ENCODE results near the gene USP26. TPM values are rescaled to one million over a fixed set of nuclear protein-coding genes. Genes with fewer than 3 reads are reported as not detected.
"Not testable (repeated sequence)": the region's sequence is repeated elsewhere in the genome, so short reads cannot be mapped to it uniquely, and the experiment has no call there.

USP26 gene
- polyA plus RNA-seq, 1 experiment, result not detected

DNA sequence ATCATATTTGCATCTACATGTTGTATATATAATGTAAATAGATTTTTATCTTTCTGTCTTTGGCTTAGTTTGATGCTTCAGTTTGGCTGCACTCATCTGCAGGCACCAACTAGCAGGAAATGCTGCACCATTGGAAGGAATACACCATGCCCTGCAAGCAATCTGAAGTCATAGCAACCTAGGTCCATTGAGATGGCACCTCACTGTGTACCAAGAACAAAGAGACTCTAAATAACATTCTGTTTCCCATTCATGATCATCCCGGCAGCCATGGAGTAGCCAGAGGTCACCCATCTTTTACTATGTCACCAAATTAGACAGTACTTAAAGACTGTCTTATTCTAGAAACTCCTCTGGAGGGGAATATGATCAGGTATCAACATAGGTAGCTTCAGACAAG, 97.7 kb downstream of the USP26 start:
- no peak for DNase-seq (ENCODE audit: low read depth, low spot score)
- ChIA-PET POLR2A (no interaction called here), CTCF (no interaction called here)
- Histone ChIP-seq H3K9me3 (ENCODE audit: control insufficient read depth, insufficient read depth, low read length) (no peaks in the 10 kb centered on the region), H3K4me3 (ENCODE audit: low read depth, low read length) (no peak overlapping the region), H3K27ac (ENCODE audit: low read depth, low read length) (no peak overlapping the region), H3K27me3 (ENCODE audit: control insufficient read depth, insufficient read depth, low read length) (no peaks in the 10 kb centered on the region)
- TF ChIP-seq, protein P1, sequence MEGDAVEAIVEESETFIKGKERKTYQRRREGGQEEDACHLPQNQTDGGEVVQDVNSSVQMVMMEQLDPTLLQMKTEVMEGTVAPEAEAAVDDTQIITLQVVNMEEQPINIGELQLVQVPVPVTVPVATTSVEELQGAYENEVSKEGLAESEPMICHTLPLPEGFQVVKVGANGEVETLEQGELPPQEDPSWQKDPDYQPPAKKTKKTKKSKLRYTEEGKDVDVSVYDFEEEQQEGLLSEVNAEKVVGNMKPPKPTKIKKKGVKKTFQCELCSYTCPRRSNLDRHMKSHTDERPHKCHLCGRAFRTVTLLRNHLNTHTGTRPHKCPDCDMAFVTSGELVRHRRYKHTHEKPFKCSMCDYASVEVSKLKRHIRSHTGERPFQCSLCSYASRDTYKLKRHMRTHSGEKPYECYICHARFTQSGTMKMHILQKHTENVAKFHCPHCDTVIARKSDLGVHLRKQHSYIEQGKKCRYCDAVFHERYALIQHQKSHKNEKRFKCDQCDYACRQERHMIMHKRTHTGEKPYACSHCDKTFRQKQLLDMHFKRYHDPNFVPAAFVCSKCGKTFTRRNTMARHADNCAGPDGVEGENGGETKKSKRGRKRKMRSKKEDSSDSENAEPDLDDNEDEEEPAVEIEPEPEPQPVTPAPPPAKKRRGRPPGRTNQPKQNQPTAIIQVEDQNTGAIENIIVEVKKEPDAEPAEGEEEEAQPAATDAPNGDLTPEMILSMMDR (IDR thresholded peaks at IDR 0.05; ENCODE audit: low read depth, low read length), result no peak

DNA sequence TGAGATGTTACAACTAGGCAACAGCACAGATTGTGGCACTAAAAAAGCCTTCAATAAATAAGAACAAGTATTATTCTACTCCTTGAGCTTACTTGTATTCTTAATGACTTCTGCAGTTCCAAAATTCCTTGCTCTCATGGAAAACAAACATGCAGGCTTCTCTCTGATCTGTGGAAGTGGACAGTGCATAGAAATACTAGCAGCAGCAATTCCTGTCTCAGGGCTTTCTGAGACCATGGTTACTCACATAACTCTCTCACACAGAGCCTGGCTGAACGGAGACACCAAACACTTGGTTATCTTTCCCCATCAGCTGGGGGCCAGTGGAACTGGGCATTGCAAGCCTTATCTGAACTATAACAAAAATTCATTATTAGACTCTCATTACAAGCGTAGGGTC, 106.1 kb downstream of the USP26 start:
- Histone ChIP-seq H3K27ac (ENCODE audit: low read depth, low read length) (no peak overlapping the region), H3K9me3 (ENCODE audit: control insufficient read depth, insufficient read depth, low read length) (no peaks in the 10 kb centered on the region), H3K27me3 (ENCODE audit: control insufficient read depth, insufficient read depth, low read length) (no peaks in the 10 kb centered on the region), H3K4me3 (ENCODE audit: low read depth, low read length) (no peak overlapping the region)
- ChIA-PET CTCF (no interaction called here), POLR2A (no interaction called here)
- no peak for DNase-seq (ENCODE audit: low read depth, low spot score)
- TF ChIP-seq, protein P1 (IDR thresholded peaks at IDR 0.05; ENCODE audit: low read depth, low read length), result no peak

DNA sequence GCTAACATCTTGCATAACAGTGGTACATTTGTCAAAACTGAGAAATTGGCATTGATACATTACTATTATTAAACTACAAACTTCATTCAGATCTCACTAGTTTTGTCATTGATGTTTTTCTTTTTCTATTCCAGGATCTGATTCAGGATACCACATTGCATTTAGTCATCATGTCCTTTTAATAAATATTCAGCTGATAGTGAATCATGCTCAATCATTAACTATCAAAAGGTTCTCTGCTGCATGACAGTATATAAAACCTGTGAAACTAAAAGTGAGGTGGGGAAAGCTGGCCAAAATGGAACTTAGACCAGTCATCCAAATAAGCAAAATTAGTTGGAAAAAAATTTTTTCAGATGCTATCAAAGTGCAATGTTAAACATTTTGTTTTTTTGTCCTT, 110.4 kb downstream of the USP26 start:
- POLR2A ChIA-PET, result no interaction called here
- H3K27me3 ChIP-seq (ENCODE audit: control insufficient read depth, insufficient read depth, low read length), result no peaks in the 10 kb centered on the region
- H3K9me3 ChIP-seq (ENCODE audit: control insufficient read depth, insufficient read depth, low read length), result no peaks in the 10 kb centered on the region
- no peak for DNase-seq (ENCODE audit: low read depth, low spot score)
- no peak overlapping the region for H3K27ac ChIP-seq (ENCODE audit: low read depth, low read length)
- TF ChIP-seq, protein P1 (IDR thresholded peaks at IDR 0.05; ENCODE audit: low read depth, low read length), result no peak
- no peak overlapping the region for H3K4me3 ChIP-seq (ENCODE audit: low read depth, low read length)
- CTCF ChIA-PET, result no interaction called here

DNA sequence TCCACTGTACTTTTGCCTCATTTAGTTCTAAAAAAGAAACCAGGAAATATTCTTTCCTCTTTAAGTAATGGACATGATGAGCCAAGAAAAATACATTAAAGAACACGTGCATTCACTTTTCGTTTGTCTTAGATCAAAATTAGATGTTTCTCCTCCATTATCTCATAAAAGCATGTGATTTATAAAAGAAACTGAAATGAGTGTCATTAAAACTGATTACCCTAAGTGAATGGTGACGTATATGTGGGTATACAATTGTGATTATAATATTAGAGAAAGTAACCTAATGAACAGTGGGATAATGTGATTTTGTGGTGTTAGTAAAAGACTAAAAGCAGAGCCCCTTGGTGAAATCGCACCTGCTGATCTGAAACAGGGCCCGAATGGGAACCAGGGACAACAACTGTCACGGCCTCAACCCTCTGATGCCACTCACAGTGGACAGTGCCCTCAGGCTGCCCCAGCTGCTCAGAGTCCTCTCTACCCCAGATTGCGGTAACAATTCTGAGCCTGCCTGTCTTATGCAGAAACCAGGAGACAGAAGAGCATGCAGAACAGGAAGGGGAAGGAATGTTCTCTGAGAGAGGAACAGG, 112.8 kb downstream of the USP26 start:
- H3K27me3 ChIP-seq (ENCODE audit: control insufficient read depth, insufficient read depth, low read length), result no peaks in the 10 kb centered on the region
- DNase-seq (ENCODE audit: low read depth, low spot score), result no peak
- no peak overlapping the region for H3K4me3 ChIP-seq (ENCODE audit: low read depth, low read length)
- TF ChIP-seq, protein P1 (IDR thresholded peaks at IDR 0.05; ENCODE audit: low read depth, low read length), result no peak
- ChIA-PET POLR2A (no interaction called here), CTCF (no interaction called here)
- no peak overlapping the region for H3K27ac ChIP-seq (ENCODE audit: low read depth, low read length)
- H3K9me3 ChIP-seq (ENCODE audit: control insufficient read depth, insufficient read depth, low read length), result no peaks in the 10 kb centered on the region

DNA sequence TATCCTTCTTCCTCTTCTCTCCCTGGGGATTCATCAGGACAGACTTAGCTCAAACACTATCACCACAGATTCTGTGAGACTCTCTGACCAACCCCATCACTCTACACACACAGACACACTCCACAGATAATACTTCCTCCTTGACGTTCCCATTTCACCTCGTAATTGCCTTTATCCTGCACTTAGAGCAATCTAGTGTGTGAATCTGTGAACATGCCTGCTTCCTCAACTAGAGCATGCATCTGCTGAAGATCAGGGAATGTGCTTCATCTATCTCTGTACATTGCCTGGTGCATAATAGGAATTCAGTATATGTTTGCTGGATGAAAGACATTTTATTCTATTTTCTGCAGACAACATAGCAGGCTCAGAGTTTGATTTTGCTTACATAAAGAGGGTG, 113.4 kb downstream of the USP26 start:
- Histone ChIP-seq H3K4me3 (ENCODE audit: low read depth, low read length) (no peak overlapping the region), H3K9me3 (ENCODE audit: control insufficient read depth, insufficient read depth, low read length) (no peaks in the 10 kb centered on the region), H3K27ac (ENCODE audit: low read depth, low read length) (no peak overlapping the region), H3K27me3 (ENCODE audit: control insufficient read depth, insufficient read depth, low read length) (no peaks in the 10 kb centered on the region)
- ChIA-PET CTCF (interaction anchor here (0.6 kb wide), 1 partner anchor 232 kb away, joined by 3 read pairs; no protein-coding TSS in a partner anchor), POLR2A (no interaction called here)
- DNase-seq (ENCODE audit: low read depth, low spot score), result no peak
- TF ChIP-seq, protein P1 (IDR thresholded peaks at IDR 0.05; ENCODE audit: low read depth, low read length), result no peak

DNA sequence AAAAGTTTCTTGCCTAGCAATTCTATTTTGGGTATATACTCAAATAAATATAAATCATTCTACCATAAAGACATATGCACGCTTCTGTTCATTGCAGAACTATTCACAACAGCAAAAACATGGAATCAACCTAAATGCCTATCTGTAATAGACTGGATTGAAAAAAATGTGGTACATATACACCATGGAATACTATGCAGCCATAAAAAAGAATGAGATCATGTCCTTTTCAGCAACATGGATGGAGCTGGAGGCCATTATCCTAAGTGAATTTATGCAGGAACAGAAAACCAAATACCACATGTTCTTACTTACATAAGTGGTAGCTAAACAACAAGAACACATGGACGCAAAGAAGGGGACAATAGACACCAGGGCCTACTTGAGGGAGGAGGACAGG, 116.9 kb downstream of the USP26 start:
- DNase-seq (ENCODE audit: low read depth, low spot score); H3K4me3 ChIP-seq (ENCODE audit: low read depth, low read length); POLR2A ChIA-PET; H3K27me3 ChIP-seq (ENCODE audit: control insufficient read depth, insufficient read depth, low read length); CTCF ChIA-PET; H3K9me3 ChIP-seq (ENCODE audit: control insufficient read depth, insufficient read depth, low read length); H3K27ac ChIP-seq (ENCODE audit: low read depth, low read length): not testable (repeated sequence)

All from AG04450 (cell line).